ENCODE data around the gene ANKDD1A.

Gene ANKDD1A

DNA sequence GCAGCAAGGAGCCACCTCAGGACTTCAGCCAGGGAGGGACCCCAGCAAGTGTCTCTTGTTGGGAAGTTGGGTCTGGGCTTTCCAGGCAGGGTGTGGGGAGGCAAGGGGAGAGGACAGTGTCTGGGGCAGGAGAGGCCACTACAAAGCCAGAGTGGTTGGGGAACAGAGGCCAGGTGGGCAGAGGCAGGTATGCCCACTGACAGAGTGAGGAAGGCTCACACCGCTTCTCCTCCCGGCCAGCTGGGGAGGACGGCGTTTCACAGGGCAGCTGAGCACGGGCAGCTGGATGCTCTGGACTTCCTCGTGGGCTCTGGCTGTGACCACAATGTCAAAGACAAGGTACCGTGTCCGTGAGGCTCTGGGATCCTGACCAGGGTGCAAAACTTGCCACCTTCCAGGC is 15.0 kb downstream of the ANKDD1A start:
- no peak for DNase-seq

GRCh38 chr15:64928626-64929220 is 17.0 kb downstream of the ANKDD1A start:
- no peak for DNase-seq

- DNase-seq, result no peak
These were observed 18.4 kb downstream of the ANKDD1A start for GRCh38 chr15:64930019-64930652.

DNA sequence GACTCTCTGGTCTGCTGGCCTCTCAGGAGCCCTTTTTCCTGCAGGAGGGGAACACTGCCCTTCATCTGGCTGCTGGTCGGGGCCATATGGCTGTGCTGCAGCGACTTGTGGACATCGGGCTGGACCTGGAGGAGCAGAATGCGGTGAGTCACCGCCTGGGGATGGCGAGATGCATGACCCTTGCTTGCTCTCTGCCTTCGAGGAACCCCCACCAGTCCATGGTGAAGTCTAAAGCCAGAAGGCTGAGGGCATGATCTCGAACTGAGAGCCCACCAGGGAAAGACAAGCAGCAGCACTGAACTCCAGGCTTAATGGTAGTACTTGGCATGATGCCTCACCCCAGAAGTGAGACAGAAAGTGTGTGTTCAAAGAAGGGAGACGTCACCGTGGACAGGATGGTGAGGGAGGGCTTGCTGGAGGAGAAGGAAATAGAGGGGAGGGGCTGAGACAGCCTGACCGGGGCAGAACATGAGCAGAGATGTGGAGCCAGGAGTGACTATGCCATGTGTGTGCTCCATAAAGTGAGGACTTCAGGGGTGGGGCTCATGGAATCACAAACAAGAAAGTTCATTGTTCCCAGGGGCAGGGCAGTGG is 19.2 kb downstream of the ANKDD1A start:
- DNase-seq, result no peak

DNA sequence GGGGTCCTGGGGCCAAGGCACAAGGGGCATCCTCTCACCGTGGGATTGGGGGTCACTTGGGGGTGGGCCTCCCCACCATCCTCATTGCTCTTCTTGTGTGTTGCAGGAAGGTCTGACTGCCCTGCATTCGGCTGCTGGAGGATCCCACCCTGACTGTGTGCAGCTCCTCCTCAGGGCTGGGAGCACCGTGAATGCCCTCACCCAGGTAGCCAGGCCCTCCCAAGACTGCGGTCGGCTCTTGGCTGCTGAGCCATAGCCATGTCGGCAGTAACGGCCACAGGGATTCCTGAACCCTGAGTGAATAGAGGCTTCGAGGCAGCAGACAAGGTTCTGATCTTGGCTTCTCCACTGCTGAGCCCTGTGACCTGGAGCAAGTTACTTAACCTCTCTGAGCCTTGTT is 19.7 kb downstream of the ANKDD1A start:
- no peak for DNase-seq

DNA sequence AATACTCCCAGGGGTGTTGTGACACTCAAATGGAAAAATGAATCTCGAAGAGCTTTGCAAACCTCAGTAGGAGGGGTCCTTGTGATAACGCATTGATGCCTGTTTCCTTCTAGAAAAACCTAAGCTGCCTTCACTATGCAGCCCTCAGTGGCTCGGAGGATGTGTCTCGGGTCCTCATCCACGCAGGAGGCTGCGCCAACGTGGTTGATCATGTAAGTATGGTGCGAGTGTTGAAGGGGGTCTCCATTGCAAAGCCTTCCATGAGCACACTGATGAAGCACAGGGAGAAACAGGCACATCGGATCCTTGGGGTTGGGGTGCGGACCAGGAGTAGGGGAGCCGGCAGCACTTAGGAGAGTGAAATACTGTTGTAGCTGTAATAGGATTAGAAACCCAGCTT is 22.3 kb downstream of the ANKDD1A start:
- no peak for DNase-seq

GRCh38 chr15:64938192-64938591 is 26.5 kb downstream of the ANKDD1A start:
- DNase-seq, result no peak

DNA sequence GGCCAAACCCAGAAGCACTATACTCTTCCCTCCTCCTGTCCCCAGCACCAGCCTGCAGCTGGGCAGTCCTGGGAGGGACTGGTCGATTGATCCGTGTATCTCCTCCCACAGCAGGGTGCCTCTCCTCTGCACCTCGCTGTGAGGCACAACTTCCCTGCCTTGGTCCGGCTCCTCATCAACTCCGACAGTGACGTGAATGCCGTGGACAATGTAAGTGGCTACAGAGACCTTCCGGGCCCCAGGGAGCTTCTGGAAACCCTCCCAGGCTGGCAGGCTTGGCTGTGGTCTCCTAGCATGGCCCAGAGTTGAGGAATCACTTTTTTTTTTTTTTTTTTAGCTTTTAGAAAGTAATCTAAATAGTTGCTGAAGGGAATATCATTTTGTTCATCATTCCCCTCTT is 30.7 kb downstream of the ANKDD1A start:
- no peak for DNase-seq

DNA sequence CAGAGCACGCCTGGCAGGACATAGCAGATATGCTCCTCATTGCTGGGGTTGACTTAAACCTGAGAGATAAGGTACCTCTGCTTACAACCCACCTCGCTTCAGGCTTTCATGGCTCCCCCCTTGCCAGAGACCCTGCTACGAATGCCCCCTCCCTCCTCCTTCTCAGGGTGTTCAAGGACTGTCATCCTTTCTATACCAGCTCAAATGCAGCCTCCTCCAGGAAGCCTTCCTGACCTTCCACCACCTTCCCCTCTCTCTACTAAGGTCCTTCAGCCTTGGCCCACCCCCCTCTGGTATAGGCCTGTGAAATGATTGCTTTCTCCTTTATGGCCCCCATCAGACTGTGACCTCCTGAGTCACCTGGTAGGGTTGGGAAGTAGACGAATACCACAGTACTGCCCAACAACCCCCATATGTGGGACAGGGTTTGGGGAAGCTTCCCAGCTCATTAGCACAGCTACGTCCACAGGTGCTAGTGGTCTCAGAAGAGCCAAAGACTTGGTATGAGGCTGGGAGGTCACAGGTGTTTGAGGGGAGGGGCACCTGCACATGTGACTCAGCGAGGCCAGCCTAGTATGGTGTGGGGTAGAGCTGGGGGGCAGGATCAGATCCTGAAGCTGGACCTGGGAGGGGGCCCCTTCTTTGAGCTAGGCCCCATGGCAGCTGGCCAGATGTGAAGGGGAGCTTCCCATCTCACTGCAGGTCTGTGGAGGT is 32.0 kb downstream of the ANKDD1A start:
- DNase-seq, result no peak

DNA sequence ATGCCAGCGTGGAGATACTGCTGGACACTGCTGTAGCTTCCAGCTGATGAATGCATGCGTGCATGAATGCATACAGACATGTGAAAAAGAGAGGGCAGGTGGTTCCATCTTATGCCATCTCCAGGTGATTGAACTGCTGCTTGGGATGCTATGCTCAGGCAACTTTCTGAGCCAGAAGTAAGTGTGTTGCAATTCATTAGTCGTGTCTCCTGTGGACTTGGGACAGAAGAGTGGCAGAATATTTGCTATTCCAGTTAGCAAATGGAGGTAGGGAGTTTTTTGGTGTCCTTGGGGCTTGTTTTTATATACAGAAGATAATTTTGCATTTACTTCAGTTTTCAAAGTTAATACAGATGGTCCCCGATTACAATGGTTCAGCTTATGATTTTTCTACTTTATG is 33.3 kb downstream of the ANKDD1A start:
- no peak for DNase-seq

- DNase-seq, result no peak
These were observed 35.5 kb downstream of the ANKDD1A start for GRCh38 chr15:64947211-64947610.

GRCh38 chr15:64948916-64949315 is 37.2 kb downstream of the ANKDD1A start:
- no peak for DNase-seq

- DNase-seq, result no peak
These were observed 37.9 kb downstream of the ANKDD1A start for GRCh38 chr15:64949383-64950186.

GRCh38 chr15:64950888-64951287 is 39.2 kb downstream of the ANKDD1A start:
- DNase-seq, result no peak

- DNase-seq, result peak; percentile 18
These were observed 40.2 kb downstream of the ANKDD1A start for GRCh38 chr15:64951777-64952418.

DNA sequence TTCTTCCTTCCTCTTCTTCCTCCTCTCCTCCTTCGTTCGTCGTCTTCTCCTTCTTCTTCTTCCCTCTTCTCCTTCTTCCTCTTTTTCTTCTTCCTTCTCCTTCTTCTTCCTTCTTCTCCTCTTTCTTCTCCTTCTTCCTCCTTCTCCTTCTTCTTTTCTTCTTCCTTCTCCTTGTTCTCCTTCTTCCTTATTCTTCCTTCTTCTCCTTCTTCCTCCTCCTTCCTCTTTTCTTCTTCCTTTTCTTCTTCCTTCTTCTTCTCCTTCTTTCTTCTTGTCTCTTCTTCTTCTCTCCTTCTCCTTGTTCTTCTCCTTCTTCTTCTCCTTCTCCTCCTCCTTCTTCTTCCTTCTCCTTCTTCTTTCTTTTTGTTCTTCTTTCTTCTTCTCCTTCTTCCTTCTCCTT is 42.7 kb downstream of the ANKDD1A start:
- DNase-seq, result no peak

GRCh38 chr15:64959128-64959527 is 47.4 kb downstream of the ANKDD1A start:
- DNase-seq, result no peak

DNA sequence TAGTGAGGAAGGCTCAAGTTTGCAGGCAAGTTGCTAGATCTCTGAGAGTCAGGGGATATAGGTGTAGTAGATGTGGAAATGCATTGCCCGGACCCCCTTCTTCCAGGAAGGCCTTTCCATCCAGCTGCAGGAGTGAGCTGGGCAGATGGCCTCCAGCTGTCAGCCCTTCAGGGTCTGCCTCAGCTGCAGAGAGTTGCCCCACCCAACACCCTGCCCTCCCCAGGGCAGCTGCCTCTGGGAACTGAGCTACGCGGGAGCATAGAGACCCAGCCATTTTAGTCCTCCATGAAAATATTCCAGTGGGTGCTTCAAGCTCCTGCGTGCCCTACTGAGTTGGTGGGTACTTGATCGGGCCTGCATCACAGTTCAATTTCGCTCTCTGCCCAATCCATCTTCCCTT is 48.5 kb downstream of the ANKDD1A start:
- DNase-seq, result no peak

GRCh38 chr15:64961013-64961412 is 49.3 kb downstream of the ANKDD1A start:
- no peak for DNase-seq

GRCh38 chr15:64969401-64969800 is 57.7 kb downstream of the ANKDD1A start:
- DNase-seq, result no peak

GRCh38 chr15:64970698-64971097 is 59.0 kb downstream of the ANKDD1A start:
- DNase-seq, result no peak

DNA sequence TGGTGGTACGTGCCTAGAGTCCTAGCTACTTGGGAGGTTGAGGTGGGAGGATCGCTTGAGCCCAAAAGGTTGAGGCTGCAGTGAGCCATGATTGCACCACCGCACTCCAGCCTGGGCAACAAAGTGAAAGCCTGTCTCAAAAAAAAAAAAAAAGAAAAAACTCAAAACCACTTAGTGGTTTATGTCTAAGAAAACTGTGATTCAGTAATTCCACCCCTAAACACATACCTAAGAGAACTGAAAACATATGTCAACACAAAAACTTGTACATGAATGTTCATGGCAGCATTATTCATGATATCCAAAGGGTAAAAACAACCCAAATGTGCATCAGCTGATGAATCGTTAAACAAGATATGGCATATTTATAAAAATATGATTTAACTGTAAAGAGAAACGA is 63.7 kb downstream of the ANKDD1A start:
- DNase-seq, result no peak

GRCh38 chr15:64979252-64979710 is 67.6 kb downstream of the ANKDD1A start:
- DNase-seq, result no peak

Data from eye (tissue), 1 donor.